Measurements from ENCODE around the gene COG4. TPM values are rescaled to one million over a fixed set of nuclear protein-coding genes. Genes with fewer than 3 reads are reported as not detected.

COG4 gene
- total RNA-seq, 1 experiment from 2014 or later: 45.4 TPM

DNA sequence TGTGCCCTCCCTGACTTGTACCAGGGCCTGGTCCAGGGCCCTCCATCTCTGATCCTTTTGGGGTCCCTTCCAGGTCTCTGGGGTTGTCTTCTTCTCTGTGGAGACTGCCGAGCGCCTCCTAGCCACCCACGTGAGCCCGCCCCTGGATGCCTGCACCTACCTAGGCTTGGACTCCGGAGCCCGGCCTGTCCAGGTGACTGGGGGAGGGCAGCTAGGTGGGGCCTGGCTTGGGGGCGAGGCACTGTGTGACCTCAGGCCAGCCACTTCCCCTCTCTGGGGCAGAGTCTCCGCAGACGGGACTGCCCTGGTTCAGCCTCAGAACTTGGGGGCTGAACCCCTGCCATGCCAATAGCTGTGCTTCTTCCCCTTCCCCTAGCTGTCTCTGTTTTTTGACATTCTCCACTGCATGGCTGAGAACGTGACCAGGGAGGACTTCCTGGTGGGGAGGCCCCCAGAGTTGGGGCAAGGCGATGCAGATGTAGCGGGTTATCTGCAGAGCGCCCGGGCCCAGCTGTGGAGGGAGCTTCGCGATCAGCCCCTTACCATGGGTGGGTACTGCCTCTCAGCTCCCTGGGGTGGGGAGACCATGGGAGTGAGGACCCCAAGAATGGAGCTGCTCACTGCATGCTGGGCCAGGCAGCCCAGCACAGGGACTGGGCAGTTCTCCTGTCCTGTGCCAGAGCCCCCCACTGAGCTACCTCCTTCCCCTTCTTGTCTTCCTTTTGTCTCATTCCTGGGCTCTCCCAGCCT, 54.4 kb downstream of the COG4 start:
- ATAC-seq (no peak), DNase-seq (ENCODE audit: low read depth, low spot score) (no peak)
- Histone ChIP-seq H3K27ac (ENCODE audit: low read length) (no peak overlapping the region), H3K4me3 (ENCODE audit: low read depth in 2 of 2, low read length in 2 of 2) (no peak overlapping the region), H3K9me3 (ENCODE audit: control insufficient read depth, insufficient read depth, low read depth, low read length) (no peaks in the 10 kb centered on the region), H3K27me3 (ENCODE audit: control insufficient read depth, insufficient read depth, low read length) (no peaks in the 10 kb centered on the region), H3K4me1 (ENCODE audit: control insufficient read depth, insufficient read depth, low read length) (no peaks in the 10 kb centered on the region), H3K36me3 (ENCODE audit: control insufficient read depth, insufficient read depth, low read length) (no peaks in the 10 kb centered on the region)
- in situ Hi-C loops (cut with HindIII; ENCODE audit: low pct_unique_long_range_greater_than_20kb, low sequenced_read_pairs) (no loop called here), intact Hi-C loops (cut with micrococcal nuclease; ENCODE audit: unreplicated experiment) (no loop called here)
- ChIA-PET CTCF (no interaction called here), POLR2A (no interaction called here)
- TF ChIP-seq, protein P1, sequence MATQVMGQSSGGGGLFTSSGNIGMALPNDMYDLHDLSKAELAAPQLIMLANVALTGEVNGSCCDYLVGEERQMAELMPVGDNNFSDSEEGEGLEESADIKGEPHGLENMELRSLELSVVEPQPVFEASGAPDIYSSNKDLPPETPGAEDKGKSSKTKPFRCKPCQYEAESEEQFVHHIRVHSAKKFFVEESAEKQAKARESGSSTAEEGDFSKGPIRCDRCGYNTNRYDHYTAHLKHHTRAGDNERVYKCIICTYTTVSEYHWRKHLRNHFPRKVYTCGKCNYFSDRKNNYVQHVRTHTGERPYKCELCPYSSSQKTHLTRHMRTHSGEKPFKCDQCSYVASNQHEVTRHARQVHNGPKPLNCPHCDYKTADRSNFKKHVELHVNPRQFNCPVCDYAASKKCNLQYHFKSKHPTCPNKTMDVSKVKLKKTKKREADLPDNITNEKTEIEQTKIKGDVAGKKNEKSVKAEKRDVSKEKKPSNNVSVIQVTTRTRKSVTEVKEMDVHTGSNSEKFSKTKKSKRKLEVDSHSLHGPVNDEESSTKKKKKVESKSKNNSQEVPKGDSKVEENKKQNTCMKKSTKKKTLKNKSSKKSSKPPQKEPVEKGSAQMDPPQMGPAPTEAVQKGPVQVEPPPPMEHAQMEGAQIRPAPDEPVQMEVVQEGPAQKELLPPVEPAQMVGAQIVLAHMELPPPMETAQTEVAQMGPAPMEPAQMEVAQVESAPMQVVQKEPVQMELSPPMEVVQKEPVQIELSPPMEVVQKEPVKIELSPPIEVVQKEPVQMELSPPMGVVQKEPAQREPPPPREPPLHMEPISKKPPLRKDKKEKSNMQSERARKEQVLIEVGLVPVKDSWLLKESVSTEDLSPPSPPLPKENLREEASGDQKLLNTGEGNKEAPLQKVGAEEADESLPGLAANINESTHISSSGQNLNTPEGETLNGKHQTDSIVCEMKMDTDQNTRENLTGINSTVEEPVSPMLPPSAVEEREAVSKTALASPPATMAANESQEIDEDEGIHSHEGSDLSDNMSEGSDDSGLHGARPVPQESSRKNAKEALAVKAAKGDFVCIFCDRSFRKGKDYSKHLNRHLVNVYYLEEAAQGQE (IDR thresholded peaks at IDR 0.05; ENCODE audit: insufficient read depth in 1 of 2, low read depth in 2 of 2, low read length in 1 of 2): no peak
- TF ChIP-seq, protein P2, sequence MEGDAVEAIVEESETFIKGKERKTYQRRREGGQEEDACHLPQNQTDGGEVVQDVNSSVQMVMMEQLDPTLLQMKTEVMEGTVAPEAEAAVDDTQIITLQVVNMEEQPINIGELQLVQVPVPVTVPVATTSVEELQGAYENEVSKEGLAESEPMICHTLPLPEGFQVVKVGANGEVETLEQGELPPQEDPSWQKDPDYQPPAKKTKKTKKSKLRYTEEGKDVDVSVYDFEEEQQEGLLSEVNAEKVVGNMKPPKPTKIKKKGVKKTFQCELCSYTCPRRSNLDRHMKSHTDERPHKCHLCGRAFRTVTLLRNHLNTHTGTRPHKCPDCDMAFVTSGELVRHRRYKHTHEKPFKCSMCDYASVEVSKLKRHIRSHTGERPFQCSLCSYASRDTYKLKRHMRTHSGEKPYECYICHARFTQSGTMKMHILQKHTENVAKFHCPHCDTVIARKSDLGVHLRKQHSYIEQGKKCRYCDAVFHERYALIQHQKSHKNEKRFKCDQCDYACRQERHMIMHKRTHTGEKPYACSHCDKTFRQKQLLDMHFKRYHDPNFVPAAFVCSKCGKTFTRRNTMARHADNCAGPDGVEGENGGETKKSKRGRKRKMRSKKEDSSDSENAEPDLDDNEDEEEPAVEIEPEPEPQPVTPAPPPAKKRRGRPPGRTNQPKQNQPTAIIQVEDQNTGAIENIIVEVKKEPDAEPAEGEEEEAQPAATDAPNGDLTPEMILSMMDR (IDR thresholded peaks at IDR 0.05): no peak
- TF ChIP-seq POLR2AphosphoS5 (IDR thresholded peaks at IDR 0.05; ENCODE audit: low read depth, low read length): no peak
- TF ChIP-seq TCF7L2 (IDR thresholded peaks at IDR 0.05; ENCODE audit: low read depth, low read length): no peak
- TF ChIP-seq SIN3A (IDR thresholded peaks at IDR 0.05; ENCODE audit: borderline replicate concordance, insufficient read depth, low read depth, low read length): no peak
- BruUV-seq (replicated peaks): no TSS peak

DNA sequence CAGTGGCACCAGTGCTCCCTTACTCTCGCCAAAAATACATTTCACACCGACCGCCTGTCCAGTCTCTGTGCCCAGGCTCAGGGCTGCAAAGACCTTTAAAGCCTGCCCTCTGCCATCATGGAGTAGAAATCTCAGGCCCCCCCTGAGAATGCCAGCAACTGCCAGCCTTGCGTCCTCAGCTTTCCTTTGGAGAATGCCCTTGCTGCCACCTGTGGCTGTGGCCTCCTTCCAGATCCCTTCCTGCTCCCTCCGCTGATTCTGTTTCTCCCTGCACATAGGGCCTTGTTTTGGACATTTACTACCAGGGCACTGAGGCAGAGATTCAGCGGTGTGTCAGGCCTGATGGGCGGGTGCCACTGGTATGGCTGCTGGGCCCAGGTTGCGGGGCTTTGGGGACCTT, 55.7 kb downstream of the COG4 start:
- no TSS peak for BruUV-seq (replicated peaks)
- in situ Hi-C loops (cut with HindIII; ENCODE audit: low pct_unique_long_range_greater_than_20kb, low sequenced_read_pairs) (no loop called here), intact Hi-C loops (cut with micrococcal nuclease; ENCODE audit: unreplicated experiment) (no loop called here)
- Histone ChIP-seq H3K4me1 (ENCODE audit: control insufficient read depth, insufficient read depth, low read length) (no peaks in the 10 kb centered on the region), H3K9me3 (ENCODE audit: control insufficient read depth, insufficient read depth, low read depth, low read length) (no peaks in the 10 kb centered on the region), H3K27me3 (ENCODE audit: control insufficient read depth, insufficient read depth, low read length) (no peaks in the 10 kb centered on the region), H3K27ac (ENCODE audit: low read length) (no peak overlapping the region), H3K36me3 (ENCODE audit: control insufficient read depth, insufficient read depth, low read length) (no peaks in the 10 kb centered on the region), H3K4me3 (ENCODE audit: low read depth in 2 of 2, low read length in 2 of 2) (no peak overlapping the region)
- CTCF ChIA-PET: no interaction called here
- TF ChIP-seq TCF7L2 (IDR thresholded peaks at IDR 0.05; ENCODE audit: low read depth, low read length) (no peak), SIN3A (IDR thresholded peaks at IDR 0.05; ENCODE audit: borderline replicate concordance, insufficient read depth, low read depth, low read length) (no peak), POLR2AphosphoS5 (IDR thresholded peaks at IDR 0.05; ENCODE audit: low read depth, low read length) (no peak)
- TF ChIP-seq, protein P1 (IDR thresholded peaks at IDR 0.05; ENCODE audit: insufficient read depth in 1 of 2, low read depth in 2 of 2, low read length in 1 of 2): no peak
- TF ChIP-seq, protein P2 (IDR thresholded peaks at IDR 0.05): no peak
- DNase-seq (ENCODE audit: low read depth, low spot score): no peak
- no peak for ATAC-seq
- POLR2A ChIA-PET: no interaction called here
